Measurements from ENCODE around the gene SAFB. TPM values are rescaled to one million over a fixed set of nuclear protein-coding genes. Genes with fewer than 3 reads are reported as not detected.

Gene SAFB
- total RNA-seq, 6 experiments from 2014 or later, result 31.2 to 45.7 (median 32.8) TPM

- no peaks in the 10 kb centered on the region for H3K27me3 ChIP-seq
- DNase-seq, result no peak
- 97% methylated on average over 5 of the region's 5 CpGs for whole genome bisulfite sequencing (ENCODE audit: insufficient coverage, low coverage, low lambda C conversion rate, missing lambda C conversion rate)
- H3K27ac ChIP-seq, result no peak overlapping the region
- TF ChIP-seq, protein P1, sequence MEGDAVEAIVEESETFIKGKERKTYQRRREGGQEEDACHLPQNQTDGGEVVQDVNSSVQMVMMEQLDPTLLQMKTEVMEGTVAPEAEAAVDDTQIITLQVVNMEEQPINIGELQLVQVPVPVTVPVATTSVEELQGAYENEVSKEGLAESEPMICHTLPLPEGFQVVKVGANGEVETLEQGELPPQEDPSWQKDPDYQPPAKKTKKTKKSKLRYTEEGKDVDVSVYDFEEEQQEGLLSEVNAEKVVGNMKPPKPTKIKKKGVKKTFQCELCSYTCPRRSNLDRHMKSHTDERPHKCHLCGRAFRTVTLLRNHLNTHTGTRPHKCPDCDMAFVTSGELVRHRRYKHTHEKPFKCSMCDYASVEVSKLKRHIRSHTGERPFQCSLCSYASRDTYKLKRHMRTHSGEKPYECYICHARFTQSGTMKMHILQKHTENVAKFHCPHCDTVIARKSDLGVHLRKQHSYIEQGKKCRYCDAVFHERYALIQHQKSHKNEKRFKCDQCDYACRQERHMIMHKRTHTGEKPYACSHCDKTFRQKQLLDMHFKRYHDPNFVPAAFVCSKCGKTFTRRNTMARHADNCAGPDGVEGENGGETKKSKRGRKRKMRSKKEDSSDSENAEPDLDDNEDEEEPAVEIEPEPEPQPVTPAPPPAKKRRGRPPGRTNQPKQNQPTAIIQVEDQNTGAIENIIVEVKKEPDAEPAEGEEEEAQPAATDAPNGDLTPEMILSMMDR (IDR thresholded peaks at IDR 0.05), result no peak
- no peak for TF ChIP-seq POLR2A (IDR thresholded peaks at IDR 0.05)
- H3K9me3 ChIP-seq, result no peaks in the 10 kb centered on the region
- H3K4me3 ChIP-seq, result no peak overlapping the region
- H3K4me1 ChIP-seq, result no peaks in the 10 kb centered on the region
- ATAC-seq, result no peak
- peaks cover 3 to 96% (median 52%) of the 10 kb centered on the region in 4 donors for H3K36me3 ChIP-seq
- intact Hi-C loops (cut with DNase I), result no loop called here
Measured at GRCh38 chr19:5655412-5655811, 32.5 kb downstream of the SAFB start.

DNA sequence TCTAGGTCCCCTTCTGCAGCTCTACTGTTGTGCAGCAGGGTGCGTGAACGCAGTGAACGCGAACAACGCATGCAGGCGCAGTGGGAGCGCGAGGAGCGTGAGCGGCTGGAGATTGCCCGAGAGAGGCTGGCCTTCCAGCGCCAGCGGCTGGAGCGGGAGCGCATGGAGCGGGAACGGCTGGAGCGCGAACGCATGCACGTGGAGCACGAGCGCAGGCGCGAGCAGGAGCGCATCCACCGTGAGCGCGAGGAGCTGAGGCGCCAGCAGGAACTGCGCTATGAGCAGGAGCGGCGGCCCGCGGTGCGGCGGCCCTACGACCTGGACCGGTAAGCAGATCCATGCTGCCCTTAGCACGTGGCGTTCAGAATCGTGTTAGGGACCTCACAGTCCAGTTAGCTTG, 38.6 kb downstream of the SAFB start:
- TF ChIP-seq, protein P1 (IDR thresholded peaks at IDR 0.05), result no peak
- TF ChIP-seq POLR2A (IDR thresholded peaks at IDR 0.05), result no peak
- ATAC-seq (no peak), DNase-seq (peak in 1 of 3 donors; percentile 50)
- peaks cover 0 to 28% (median 7%) of the 10 kb centered on the region in 4 donors for H3K4me1 ChIP-seq
- H3K27me3 ChIP-seq, result no peaks in the 10 kb centered on the region
- WGBS (ENCODE audit: insufficient coverage, low coverage, low lambda C conversion rate, missing lambda C conversion rate), result 94% methylated on average over 9 of the region's 42 CpGs
- H3K27ac ChIP-seq, result no peak overlapping the region
- H3K36me3 ChIP-seq, result peaks cover 21 to 92% (median 47%) of the 10 kb centered on the region in 4 donors
- no peak overlapping the region for H3K4me3 ChIP-seq
- intact Hi-C loops (cut with DNase I), result no loop called here
- no peaks in the 10 kb centered on the region for H3K9me3 ChIP-seq

- H3K4me3 ChIP-seq, result no peak overlapping the region
- peaks cover 0 to 30% (median 7%) of the 10 kb centered on the region in 4 donors for H3K4me1 ChIP-seq
- no peaks in the 10 kb centered on the region for H3K9me3 ChIP-seq
- H3K27me3 ChIP-seq, result no peaks in the 10 kb centered on the region
- WGBS (ENCODE audit: insufficient coverage, low coverage, low lambda C conversion rate, missing lambda C conversion rate), result 92% methylated on average over 5 of the region's 17 CpGs
- peaks cover 27 to 91% (median 54%) of the 10 kb centered on the region in 4 donors for H3K36me3 ChIP-seq
- peak overlapping the region in 1 of 3 donors; percentile 74 for H3K27ac ChIP-seq
- TF ChIP-seq, protein P1 (IDR thresholded peaks at IDR 0.05), result no peak
- no peak for TF ChIP-seq POLR2A (IDR thresholded peaks at IDR 0.05)
- peak in 1 of 3 donors; percentile 52 for DNase-seq
- intact Hi-C loops (cut with DNase I), result no loop called here
- ATAC-seq, result no peak
Measured at GRCh38 chr19:5663904-5664303, 41.0 kb downstream of the SAFB start.

DNA sequence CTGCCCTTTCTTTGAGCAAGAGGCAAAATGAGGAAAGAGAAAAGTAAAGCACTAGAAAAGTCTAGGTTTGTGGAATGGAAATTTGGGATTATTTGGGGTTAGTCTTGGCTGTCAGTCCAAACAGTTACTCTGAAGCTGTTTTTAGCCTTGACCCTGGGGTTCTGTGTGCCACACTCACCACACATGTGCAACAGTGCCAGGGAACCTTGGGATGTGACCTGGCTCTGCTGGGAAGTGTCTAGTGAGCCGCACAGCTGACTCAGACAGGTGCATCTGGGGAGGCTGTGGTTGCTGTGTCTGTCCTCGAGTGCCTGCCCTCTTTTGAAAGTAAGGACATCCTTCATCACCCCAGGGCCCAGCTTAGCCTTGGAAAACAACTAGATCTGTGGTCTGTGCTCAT, 41.6 kb downstream of the SAFB start:
- ATAC-seq, result peak; percentile 4 to 63 (median 48)
- intact Hi-C loops (cut with DNase I), result no loop called here
- no peak for TF ChIP-seq POLR2A (IDR thresholded peaks at IDR 0.05)
- TF ChIP-seq, protein P1 (IDR thresholded peaks at IDR 0.05), result no peak
- Histone ChIP-seq H3K36me3 (peaks cover 27 to 92% (median 55%) of the 10 kb centered on the region in 4 donors), H3K4me1 (peaks cover 0 to 30% (median 7%) of the 10 kb centered on the region in 4 donors), H3K27me3 (no peaks in the 10 kb centered on the region), H3K9me3 (no peaks in the 10 kb centered on the region), H3K27ac (peak overlapping the region in 1 of 3 donors; percentile 74), H3K4me3 (no peak overlapping the region)
- peak in 2 of 3 donors; percentile 42 to 64 for DNase-seq
- WGBS (ENCODE audit: insufficient coverage, low coverage, low lambda C conversion rate, missing lambda C conversion rate), result no CpG with 5 or more reads among the region's 2 CpGs
